Lower leg skin (tissue), 4 donors: Measurements from ENCODE around the gene GPX4. TPM values are rescaled to one million over a fixed set of nuclear protein-coding genes. Genes with fewer than 3 reads are reported as not detected.

Experiments used
- DNase-seq, 2 donors: peaks; one replicate each; pipeline ENCODE4 v3.0.0-alpha.2; 2019; ENCODE audit warnings: low spot score in 2 of 2
- H3K4me3 ChIP-seq: fragments of 200-600 bp; sonication (generic); 2 replicates; pipeline ENCODE4 v1.5.1; 2017; ENCODE audit warnings: mild to moderate bottlenecking, low read depth; ENCODE audit not compliant: poor library complexity, severe bottlenecking
- POLR2A ChIP-seq, 2 donors: fragments of 450-650 bp; IDR thresholded peaks; one replicate each; pipeline ENCODE4 v1.6.1; 2016 to 2017; ENCODE audit warnings: antibody characterized with exemption in 2 of 2, mild to moderate bottlenecking in 1 of 2, moderate library complexity in 1 of 2
- WGBS, 2 donors: methylation state at CpG; one replicate each; pipeline ENCODE4 v1.1.5; 2018; 5-methylcytosine and 5-hydroxymethylcytosine counted together
- intact Hi-C: fragments of 100-400 bp; cut with DNase I; formaldehyde crosslinking; loops from one replicate; pipeline ENCODE4 v1.15.0; 2023; ENCODE audit warnings: low total_unique reads
- total RNA-seq, 4 donors: library from RNA; depleted of rRNA; stranded (reverse); fragments of >200 nt; gene quantifications; one replicate each; pipeline ENCODE4 v1.1.0, GENCODE V29; 2016
- TF ChIP-seq, protein P1 (sequence below), 3 donors: fragments of 450-650 bp; IDR thresholded peaks; one replicate each; pipeline ENCODE4 v1.5.1; 2016; ENCODE audit warnings: antibody characterized with exemption in 3 of 3, mild to moderate bottlenecking in 3 of 3, moderate library complexity in 2 of 3

The GPX4 gene
- total RNA-seq, 4 donors from 2014 or later: 375 to 507 (median 469) TPM

DNA sequence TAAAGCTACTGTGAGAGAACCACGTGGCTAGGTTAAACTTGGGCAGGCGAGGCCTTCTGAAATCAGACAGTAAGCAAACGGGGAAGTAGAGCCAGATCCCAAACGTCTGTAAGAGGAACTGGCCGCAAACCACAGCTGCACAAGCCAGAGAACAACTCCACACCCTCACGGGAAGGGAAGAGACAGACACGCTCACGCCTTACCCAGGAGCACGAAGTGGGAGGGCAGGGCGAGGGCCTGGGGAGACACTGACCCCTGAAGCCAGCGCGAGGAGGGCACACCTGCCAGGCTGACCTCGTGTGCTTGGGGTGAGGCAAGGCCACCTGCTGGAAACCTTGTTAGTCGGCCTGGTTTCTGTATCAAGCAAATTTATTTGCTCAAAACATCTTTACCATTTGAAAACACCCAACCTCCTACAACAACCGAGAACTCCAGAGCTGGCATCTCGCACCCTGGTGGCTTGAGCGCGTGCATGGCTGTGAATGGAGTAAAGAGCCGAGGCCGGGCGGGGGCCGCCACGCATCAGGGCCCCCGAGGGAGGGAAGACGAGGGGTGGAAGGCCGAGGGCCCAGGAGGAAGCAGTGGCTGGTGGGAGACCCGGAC is 15.9 kb upstream of the GPX4 start:
- TF ChIP-seq, protein P1, sequence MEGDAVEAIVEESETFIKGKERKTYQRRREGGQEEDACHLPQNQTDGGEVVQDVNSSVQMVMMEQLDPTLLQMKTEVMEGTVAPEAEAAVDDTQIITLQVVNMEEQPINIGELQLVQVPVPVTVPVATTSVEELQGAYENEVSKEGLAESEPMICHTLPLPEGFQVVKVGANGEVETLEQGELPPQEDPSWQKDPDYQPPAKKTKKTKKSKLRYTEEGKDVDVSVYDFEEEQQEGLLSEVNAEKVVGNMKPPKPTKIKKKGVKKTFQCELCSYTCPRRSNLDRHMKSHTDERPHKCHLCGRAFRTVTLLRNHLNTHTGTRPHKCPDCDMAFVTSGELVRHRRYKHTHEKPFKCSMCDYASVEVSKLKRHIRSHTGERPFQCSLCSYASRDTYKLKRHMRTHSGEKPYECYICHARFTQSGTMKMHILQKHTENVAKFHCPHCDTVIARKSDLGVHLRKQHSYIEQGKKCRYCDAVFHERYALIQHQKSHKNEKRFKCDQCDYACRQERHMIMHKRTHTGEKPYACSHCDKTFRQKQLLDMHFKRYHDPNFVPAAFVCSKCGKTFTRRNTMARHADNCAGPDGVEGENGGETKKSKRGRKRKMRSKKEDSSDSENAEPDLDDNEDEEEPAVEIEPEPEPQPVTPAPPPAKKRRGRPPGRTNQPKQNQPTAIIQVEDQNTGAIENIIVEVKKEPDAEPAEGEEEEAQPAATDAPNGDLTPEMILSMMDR (IDR thresholded peaks at IDR 0.05): no peak
- TF ChIP-seq POLR2A (IDR thresholded peaks at IDR 0.05): no peak
- whole genome bisulfite sequencing, 2 donors: 62 to 66% methylated on average over 27 of the region's 27 CpGs
- intact Hi-C loops: no loop called here
- H3K4me3 ChIP-seq: no peak overlapping the region
- DNase-seq: no peak

DNA sequence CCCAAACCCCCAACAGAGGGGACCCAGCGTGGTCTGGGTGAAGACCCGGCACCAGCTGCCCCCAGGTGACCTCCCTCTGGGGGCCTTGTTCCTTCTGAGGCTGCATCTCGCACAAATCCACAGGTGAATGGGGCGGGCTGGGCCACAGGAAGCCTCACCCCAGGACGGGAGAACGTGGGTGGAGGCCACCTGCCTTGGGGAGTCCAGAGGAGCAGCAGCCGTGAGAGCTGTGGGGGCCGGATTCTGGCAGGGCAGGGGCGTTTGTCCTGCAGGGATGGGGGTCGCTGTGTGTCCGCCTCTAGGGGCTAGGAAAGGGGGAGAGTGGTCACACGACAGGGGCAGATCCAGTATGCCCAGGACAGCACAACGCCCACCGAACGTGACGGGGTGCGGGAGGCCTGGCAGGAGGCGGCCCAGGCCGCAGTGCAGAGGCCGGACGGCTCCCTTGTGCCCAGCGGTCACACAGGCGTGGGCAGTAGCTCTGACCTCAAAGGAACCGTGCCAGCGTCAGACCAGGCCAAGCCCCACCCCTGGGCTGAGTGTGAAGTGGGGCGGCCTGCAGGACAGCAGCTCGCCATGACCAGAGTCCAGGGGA is 15.3 kb upstream of the GPX4 start:
- intact Hi-C loops: no loop called here
- TF ChIP-seq POLR2A (IDR thresholded peaks at IDR 0.05): no peak
- TF ChIP-seq, protein P1 (IDR thresholded peaks at IDR 0.05): no peak
- DNase-seq: no peak
- no peak overlapping the region for H3K4me3 ChIP-seq
- WGBS, 2 donors: 78 to 85% methylated on average over 21 of the region's 27 CpGs

DNA sequence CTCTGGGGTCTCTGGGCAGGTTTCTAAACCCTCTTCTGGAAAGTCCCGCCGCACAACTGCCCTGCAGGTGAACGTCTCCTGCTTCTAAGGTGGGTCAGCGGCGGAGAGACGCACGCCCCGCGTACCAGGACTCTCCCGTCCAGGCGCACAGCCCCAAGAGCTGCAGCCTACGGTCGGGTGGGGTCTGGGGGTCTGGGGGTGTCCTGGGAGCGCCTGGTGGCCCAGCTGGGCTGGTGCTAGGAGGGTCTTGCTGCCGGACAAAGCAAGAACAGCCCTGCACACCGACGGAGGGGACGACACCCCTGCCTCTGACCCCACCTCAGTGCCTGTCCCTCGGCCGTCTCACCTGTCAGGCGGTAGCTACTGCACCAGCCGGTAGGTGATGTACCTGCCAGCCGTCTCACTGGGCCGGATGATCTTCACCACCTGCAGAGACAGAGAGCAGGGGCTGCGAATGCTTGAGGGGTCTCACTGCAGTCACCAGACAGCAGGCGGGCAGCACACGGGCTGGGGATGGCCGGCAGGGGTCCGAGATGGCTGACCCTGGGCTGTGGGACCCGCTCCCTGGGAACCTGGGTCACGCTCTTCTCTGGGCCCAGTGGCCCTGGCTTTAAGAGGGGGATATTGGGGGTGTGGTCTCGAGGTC is 14.5 kb upstream of the GPX4 start:
- WGBS, 2 donors: 93% methylated on average over 22 to 29 of the region's 32 CpGs
- no peak overlapping the region for H3K4me3 ChIP-seq
- intact Hi-C loops: no loop called here
- TF ChIP-seq, protein P1 (IDR thresholded peaks at IDR 0.05): no peak
- no peak for TF ChIP-seq POLR2A (IDR thresholded peaks at IDR 0.05)
- DNase-seq: no peak

DNA sequence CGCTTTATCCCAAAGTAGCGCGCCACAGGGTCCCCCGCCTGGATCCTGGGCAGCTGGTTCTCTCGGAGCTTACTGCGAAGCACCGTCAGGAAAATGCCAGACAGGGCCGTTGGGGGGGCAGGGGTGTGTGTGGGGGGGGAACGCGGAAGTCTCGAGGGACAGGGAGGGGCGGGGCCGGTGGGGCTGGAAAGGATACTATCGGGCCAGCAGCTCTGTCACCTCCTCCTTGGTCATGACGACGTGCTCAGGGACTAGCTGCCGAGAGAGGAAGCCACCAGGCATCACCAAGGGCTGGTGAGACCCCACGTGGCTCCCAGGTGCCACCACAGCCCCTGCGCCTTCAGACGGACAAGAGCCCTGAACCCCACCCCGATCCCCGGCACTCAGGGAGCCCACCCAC is 13.9 kb upstream of the GPX4 start:
- DNase-seq: no peak
- intact Hi-C loops: no loop called here
- 71 to 83% methylated on average over 10 to 18 of the region's 22 CpGs for WGBS, 2 donors
- H3K4me3 ChIP-seq: no peak overlapping the region
- TF ChIP-seq POLR2A (IDR thresholded peaks at IDR 0.05): no peak
- TF ChIP-seq, protein P1 (IDR thresholded peaks at IDR 0.05): no peak

DNA sequence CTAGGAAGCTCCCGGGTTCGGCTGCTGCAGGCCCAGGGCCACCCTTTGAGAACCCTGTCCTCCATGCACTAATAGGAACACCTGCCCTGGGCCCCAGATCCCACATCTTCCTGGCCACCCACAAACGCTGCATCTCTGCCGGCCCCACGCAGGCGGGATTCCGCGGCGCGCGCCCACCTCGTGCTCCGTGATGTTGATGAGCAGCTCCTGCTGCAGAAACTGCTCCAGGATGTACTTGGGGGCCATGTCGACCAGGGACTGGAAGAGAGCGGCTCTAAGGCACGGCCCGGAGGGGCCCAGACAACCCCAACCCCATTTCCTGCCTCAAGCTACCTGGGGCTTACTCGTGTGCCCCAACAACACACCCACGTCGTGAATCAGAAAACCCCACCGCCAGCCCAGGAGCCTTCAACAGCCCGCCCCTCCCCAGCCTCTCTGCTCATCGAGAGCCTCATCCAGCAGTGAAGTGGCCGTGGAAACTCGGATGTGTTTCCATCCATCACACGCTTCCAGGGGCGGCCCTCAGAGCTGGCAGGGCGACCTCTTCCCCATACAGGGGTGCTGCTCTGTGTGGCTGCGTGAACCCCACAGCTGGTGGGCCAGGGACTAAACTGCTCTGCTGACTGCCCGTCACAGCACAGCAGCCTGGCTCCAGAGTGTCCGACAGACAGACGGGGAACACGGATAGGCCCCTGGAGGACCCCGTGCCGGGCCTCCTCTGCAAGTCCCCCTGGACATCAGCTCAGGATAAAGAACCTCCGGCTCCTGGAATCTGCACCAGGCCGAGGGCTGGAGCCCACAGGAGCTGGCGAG is 12.9 kb upstream of the GPX4 start:
- 87 to 91% methylated on average over 34 to 37 of the region's 38 CpGs for WGBS, 2 donors
- H3K4me3 ChIP-seq: no peak overlapping the region
- no peak for TF ChIP-seq POLR2A (IDR thresholded peaks at IDR 0.05)
- TF ChIP-seq, protein P1 (IDR thresholded peaks at IDR 0.05): no peak
- intact Hi-C loops: no loop called here
- no peak for DNase-seq
